HuH-7.5 (cell line): ENCODE measurements around the gene WDR70.
"Not testable (repeated sequence)": the region's sequence is repeated elsewhere in the genome, so short reads cannot be mapped to it uniquely, and the experiment has no call there.

Experiments
- DNase-seq: peaks from one replicate; pipeline ENCODE4 v3.0.0; 2011; ENCODE audit warnings: low spot score

WDR70 gene

GRCh38 chr5:37454402-37455055 is 75.4 kb downstream of the WDR70 start:
- not testable (repeated sequence) for DNase-seq

GRCh38 chr5:37463191-37464051 is 84.3 kb downstream of the WDR70 start:
- not testable (repeated sequence) for DNase-seq

- DNase-seq = not testable (repeated sequence)
Measured at GRCh38 chr5:37464581-37464980, 85.5 kb downstream of the WDR70 start.

GRCh38 chr5:37469383-37469782 is 90.3 kb downstream of the WDR70 start:
- DNase-seq = not testable (repeated sequence)

GRCh38 chr5:37471666-37472197 is 92.6 kb downstream of the WDR70 start:
- DNase-seq = no peak

- no peak for DNase-seq
Measured at GRCh38 chr5:37477426-37477825, 98.3 kb downstream of the WDR70 start.

- no peak for DNase-seq
Measured at GRCh38 chr5:37478121-37478894, 99.2 kb downstream of the WDR70 start.

- not testable (repeated sequence) for DNase-seq
Measured at GRCh38 chr5:37481395-37481794, 102.3 kb downstream of the WDR70 start.

- DNase-seq = no peak
Measured at GRCh38 chr5:37490120-37490810, 111.1 kb downstream of the WDR70 start.

- DNase-seq = no peak
Measured at GRCh38 chr5:37490931-37491330, 111.8 kb downstream of the WDR70 start.

GRCh38 chr5:37492778-37493555 is 113.8 kb downstream of the WDR70 start:
- DNase-seq = no peak

- no peak for DNase-seq
Measured at GRCh38 chr5:37494756-37495155, 115.6 kb downstream of the WDR70 start.

- DNase-seq = no peak
Measured at GRCh38 chr5:37495210-37495609, 116.1 kb downstream of the WDR70 start.

- no peak for DNase-seq
Measured at GRCh38 chr5:37495668-37496347, 116.7 kb downstream of the WDR70 start.

GRCh38 chr5:37496902-37497445 is 117.9 kb downstream of the WDR70 start:
- no peak for DNase-seq

GRCh38 chr5:37501152-37501551 is 122.0 kb downstream of the WDR70 start:
- no peak for DNase-seq

GRCh38 chr5:37506241-37506640 is 127.1 kb downstream of the WDR70 start:
- no peak for DNase-seq

- no peak for DNase-seq
Measured at GRCh38 chr5:37506722-37507121, 127.6 kb downstream of the WDR70 start.

- no peak for DNase-seq
Measured at GRCh38 chr5:37511646-37512045, 132.5 kb downstream of the WDR70 start.

GRCh38 chr5:37514946-37515345 is 135.8 kb downstream of the WDR70 start:
- no peak for DNase-seq
